B cell (primary cell): ENCODE results near the gene SEC61B. TPM values are rescaled to one million over a fixed set of nuclear protein-coding genes. Genes with fewer than 3 reads are reported as not detected.
A peak's percentile ranks its signal among the peaks of the same experiment; 100 is the strongest.

Experiments
- ATAC-seq: fragments of 200-7000 bp; cut with Tn5 transposase; one replicate; pipeline ENCODE4 v1.10.0; 2021; ENCODE audit warnings: low read depth, mild to moderate bottlenecking, moderate number of reproducible peaks, moderate library complexity
- CTCF ChIA-PET: fragments of 350-600 bp; sonication (Branson Sonifier 250); formaldehyde crosslinking; loops from one replicate; lab custom pipeline; 2021; ENCODE audit warnings: antibody characterized with exemption, inconsistent platforms; lab: Charles Lee
- POLR2A ChIA-PET: fragments of 350-600 bp; sonication (Branson Sonifier 250); formaldehyde crosslinking; loops from one replicate; lab custom pipeline; 2021; ENCODE audit warnings: antibody characterized with exemption; lab: Charles Lee
- DNase-seq: peaks from one replicate; pipeline ENCODE4 v3.0.0; 2013
- H2AFZ ChIP-seq: 2 replicates; pipeline ENCODE4 v1.6.1; 2012; ENCODE audit warnings: mild to moderate bottlenecking, low read depth, low read length; ENCODE audit not compliant: insufficient read depth, poor library complexity, severe bottlenecking
- H3K27ac ChIP-seq, 2 donors: 1 replicate in 1 of 2; 2 replicates in 1 of 2; pipeline ENCODE4 v1.5.1; 2012 to 2013; ENCODE audit warnings: low read length in 2 of 2, mild to moderate bottlenecking in 2 of 2, moderate library complexity in 1 of 2
- H3K27me3 ChIP-seq, 4 experiments: fragments of 200-600 bp in 1 of 4; sonication (generic) in 1 of 4; replicated peaks in 1 of 4; 1 replicate in 2 of 4; 2 replicates in 2 of 4; pipeline versions ENCODE4 v1.6.1 to v1.7.0; 2013 to 2016; ENCODE audit warnings: low read length in 3 of 4, mild to moderate bottlenecking in 2 of 4, mixed read lengths in 1 of 4, moderate library complexity in 1 of 4; ENCODE audit not compliant: insufficient read depth in 4 of 4, control insufficient read depth in 3 of 4; ENCODE audit errors: control extremely low read depth in 1 of 4
- H3K36me3 ChIP-seq, 2 experiments: replicated peaks in 1 of 2; 1 replicate in 1 of 2; 2 replicates in 1 of 2; pipeline versions ENCODE4 v1.6.1 to v1.7.1; 2013; ENCODE audit warnings: low read length in 1 of 2; ENCODE audit not compliant: insufficient read depth in 2 of 2, control insufficient read depth in 1 of 2; ENCODE audit errors: control extremely low read depth in 1 of 2, extremely low read depth in 1 of 2
- H3K4me1 ChIP-seq, 2 donors: fragments of 200-600 bp in 1 of 2; sonication (generic) in 1 of 2; 1 replicate in 1 of 2; 2 replicates in 1 of 2; pipeline versions ENCODE4 v1.5.1 to v1.6.1; 2013 to 2017; ENCODE audit warnings: low read length in 2 of 2; ENCODE audit not compliant: control insufficient read depth in 2 of 2, insufficient read depth in 2 of 2
- H3K4me2 ChIP-seq: replicated peaks from 2 replicates; pipeline ENCODE3; 2012; ENCODE audit warnings: mild to moderate bottlenecking, low read depth, low read length; ENCODE audit not compliant: poor library complexity, severe bottlenecking
- H3K4me3 ChIP-seq, 5 experiments: fragments of 200-600 bp in 1 of 5; sonication (generic) in 1 of 5; 1 replicate in 3 of 5; 2 replicates in 2 of 5; pipeline versions ENCODE4 v1.5.1 to v1.7.0; 2011 to 2016; ENCODE audit warnings: low read length in 4 of 5, mild to moderate bottlenecking in 4 of 5, low read depth in 2 of 5, control low read depth in 1 of 5, moderate library complexity in 1 of 5; ENCODE audit not compliant: insufficient read depth in 1 of 5; ENCODE audit errors: control extremely low read depth in 1 of 5, extremely low read depth in 1 of 5
- H3K79me2 ChIP-seq: fragments of 200-600 bp; sonication (generic); one replicate; pipeline ENCODE4 v1.6.0; 2016; ENCODE audit warnings: low read length; ENCODE audit not compliant: control insufficient read depth, insufficient read depth
- H3K9ac ChIP-seq: fragments of 200-600 bp; sonication (generic); 2 replicates; pipeline ENCODE4 v1.6.1; 2017; ENCODE audit warnings: mild to moderate bottlenecking, low read length, moderate library complexity
- H3K9me3 ChIP-seq, 3 donors: one replicate each; pipeline versions ENCODE4 v1.6.1 to v1.7.1; 2013; ENCODE audit warnings: low read length in 2 of 3; ENCODE audit not compliant: control insufficient read depth in 2 of 3, insufficient read depth in 1 of 3; ENCODE audit errors: control extremely low read depth in 1 of 3
- H4K20me1 ChIP-seq: 2 replicates; pipeline ENCODE4 v1.6.0; 2012; ENCODE audit warnings: mild to moderate bottlenecking, low read length; ENCODE audit not compliant: insufficient read depth, control insufficient read depth, poor library complexity, severe bottlenecking
- H3K27ac Mint-ChIP-seq: one replicate; pipeline ENCODE4 v1.8.0; 2021; ENCODE audit warnings: mixed read lengths
- H3K27me3 Mint-ChIP-seq: one replicate; pipeline ENCODE4 v1.8.0; 2021; ENCODE audit warnings: mixed read lengths
- H3K4me1 Mint-ChIP-seq: one replicate; pipeline ENCODE4 v1.8.0; 2021; ENCODE audit warnings: mixed read lengths
- H3K4me3 Mint-ChIP-seq: one replicate; pipeline ENCODE4 v1.8.0; 2021; ENCODE audit warnings: mixed read lengths
- H3K9me3 Mint-ChIP-seq: one replicate; pipeline ENCODE4 v1.8.0; 2022; ENCODE audit warnings: mixed read lengths; ENCODE audit not compliant: insufficient read depth
- CTCF ChIP-seq: fragments of 200-600 bp; IDR thresholded peaks from one replicate; pipeline ENCODE4 v1.8.0; 2022; ENCODE audit warnings: antibody characterized with exemption, mild to moderate bottlenecking
- EZH2 ChIP-seq: IDR thresholded peaks from 2 replicates; pipeline ENCODE4 v1.6.1; 2012; ENCODE audit warnings: borderline replicate concordance, low read depth, mild to moderate bottlenecking, moderate library complexity, low read length; ENCODE audit not compliant: insufficient read depth, poor library complexity, severe bottlenecking
- WGBS: methylation state at CpG from one replicate; pipeline ENCODE4 v1.1.5; 2013; ENCODE audit warnings: missing lambda C conversion rate; ENCODE audit not compliant: insufficient coverage; 5-methylcytosine and 5-hydroxymethylcytosine counted together
- intact Hi-C: fragments of 100-400 bp; cut with micrococcal nuclease; formaldehyde crosslinking; loops from one replicate; pipeline ENCODE4 v1.10.0; 2022
- polyA plus RNA-seq: library from polyadenylated mRNA; depleted of rRNA; stranded (reverse); fragments of >200 nt; gene quantifications from 2 replicates; pipeline ENCODE4 v1.2.3, GENCODE V29; 2012
- total RNA-seq, 2 donors: library from RNA; stranded (reverse); fragments of 120-200 nt in 1 of 2; gene quantifications; 1 replicate in 1 of 2; 2 replicates in 1 of 2; pipeline versions ENCODE4 v1.2.3 to v1.2.4, GENCODE V29; 2013 to 2022

SEC61B gene
- total and polyA plus RNA-seq, 2 donors (not counting 1 experiment from before 2014, with no cell fraction given): 70.2 to 92.1 TPM

DNA sequence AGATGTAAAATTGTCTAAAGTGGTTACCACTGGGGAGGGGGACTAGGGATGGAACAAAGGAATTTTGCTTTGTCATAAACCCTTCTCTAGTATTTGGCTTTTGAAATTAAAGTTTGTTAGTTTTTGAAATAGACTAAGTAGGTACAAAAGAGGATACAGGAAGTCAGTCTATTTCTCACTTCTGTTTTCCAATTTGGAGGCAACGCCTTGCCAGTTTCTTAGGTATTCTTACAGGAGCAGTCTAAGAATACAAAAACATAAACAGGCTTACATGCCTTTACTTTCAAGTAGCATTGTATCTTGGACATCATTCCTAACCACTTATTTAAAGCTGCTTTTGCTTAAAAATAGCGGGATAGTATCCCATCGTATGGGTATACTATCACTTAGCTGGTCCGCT, 34.8 kb upstream of the SEC61B start:
- ChIA-PET CTCF (interaction anchor here (1.2 to 11.1 kb wide), 6 partner anchors 10 to 1138 kb away, joined by 3 to 185 read pairs (median 32); partner anchors contain the start of genes ALG2 and SEC61B), POLR2A (interaction anchor here (1.9 kb wide), 1 partner anchor 34 kb away, joined by 6 read pairs; the partner anchor contains the start of genes ALG2 and SEC61B)
- no peak for TF ChIP-seq EZH2
- no peak for TF ChIP-seq CTCF
- intact Hi-C loops: loop anchor here (10.0 kb wide), 2 partner anchors 327 to 897 kb away; no protein-coding TSS in a partner anchor
- peak; percentile 54 for DNase-seq
- peak overlapping the region in 1 of 5 experiments; percentile 30 for H3K4me3 ChIP-seq
- no peak for ATAC-seq
- H3K9ac ChIP-seq: peak overlapping the region; percentile 27
- H3K4me1 ChIP-seq: peaks cover 36 to 47% of the 10 kb centered on the region in 2 donors
- no peaks in the 10 kb centered on the region for H3K9me3 ChIP-seq
- H3K79me2 ChIP-seq: no peaks in the 10 kb centered on the region
- H2AFZ ChIP-seq: no peak overlapping the region
- no peaks in the 10 kb centered on the region for H3K9me3 Mint-ChIP-seq
- WGBS: 0% methylated on average over 1 of the region's 4 CpGs
- no peaks in the 10 kb centered on the region for H4K20me1 ChIP-seq
- H3K27me3 Mint-ChIP-seq: no peaks in the 10 kb centered on the region
- peaks cover 73% of the 10 kb centered on the region for H3K4me1 Mint-ChIP-seq
- H3K4me3 Mint-ChIP-seq: peak overlapping the region; percentile 52
- peak overlapping the region; percentile 50 for H3K4me2 ChIP-seq
- peak overlapping the region; percentile 38 for H3K27ac Mint-ChIP-seq
- H3K27ac ChIP-seq: peak overlapping the region in 1 of 2 donors; percentile 51
- no peaks in the 10 kb centered on the region for H3K36me3 ChIP-seq
- H3K27me3 ChIP-seq: no peaks in the 10 kb centered on the region

DNA sequence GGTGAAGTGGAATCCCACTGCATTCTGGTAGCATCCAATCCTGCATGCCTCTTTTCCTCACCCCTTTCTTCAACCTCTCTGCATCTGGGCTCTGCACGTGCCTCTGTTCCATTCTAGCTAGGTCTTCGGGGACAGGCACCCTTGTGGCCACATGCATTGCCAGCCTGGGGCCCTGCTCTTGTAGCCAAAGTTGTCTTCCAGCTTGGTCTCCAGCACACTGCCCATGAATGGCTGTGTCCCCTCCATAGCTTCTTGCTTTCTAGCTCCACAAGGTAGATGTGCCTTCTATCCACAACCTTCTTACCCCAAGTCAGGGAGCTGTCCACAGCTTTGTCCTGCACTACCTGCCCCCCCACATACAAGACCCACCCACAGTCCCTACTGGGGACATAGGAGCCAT, 32.9 kb upstream of the SEC61B start:
- Histone ChIP-seq H3K79me2 (no peaks in the 10 kb centered on the region), H3K36me3 (no peaks in the 10 kb centered on the region), H4K20me1 (no peaks in the 10 kb centered on the region), H3K4me2 (no peak overlapping the region), H3K9ac (no peak overlapping the region), H3K27me3 (no peaks in the 10 kb centered on the region), H3K9me3 (no peaks in the 10 kb centered on the region), H3K4me3 (no peak overlapping the region), H2AFZ (no peak overlapping the region), H3K27ac (no peak overlapping the region), H3K4me1 (peaks cover 32 to 42% of the 10 kb centered on the region in 2 donors)
- Mint-ChIP-seq H3K9me3 (no peaks in the 10 kb centered on the region), H3K27ac (peak overlapping the region; percentile 50), H3K27me3 (no peaks in the 10 kb centered on the region), H3K4me1 (peaks cover 54% of the 10 kb centered on the region), H3K4me3 (peak overlapping the region; percentile 31)
- 86% methylated on average over 2 of the region's 2 CpGs for WGBS
- ChIA-PET CTCF (interaction anchor here (0.8 to 11.1 kb wide), 5 partner anchors 8 to 44 kb away, joined by 3 to 185 read pairs (median 24); no protein-coding TSS in a partner anchor), POLR2A (no interaction called here)
- no peak for DNase-seq
- TF ChIP-seq CTCF (no peak), EZH2 (no peak)
- ATAC-seq: no peak
- intact Hi-C loops: loop anchor here (10.0 kb wide), 2 partner anchors 326 to 896 kb away; no protein-coding TSS in a partner anchor
